Cardiac fibroblast (primary cell): ENCODE measurements around the gene CTNND2.

Experiments used
- DNase-seq, 2 donors: peaks; one replicate each; pipeline versions ENCODE4 v3.0.0 to v3.0.0-alpha.2; 2010; ENCODE audit warnings: low read depth in 2 of 2
- H3K4me3 ChIP-seq, 2 donors: replicated peaks in 1 of 2; 1 replicate in 1 of 2; 2 replicates in 1 of 2; pipeline ENCODE4 v1.5.1; 2011; ENCODE audit warnings: low read depth in 2 of 2, low read length in 2 of 2, mild to moderate bottlenecking in 2 of 2, moderate library complexity in 1 of 2
- TF ChIP-seq, protein P1 (sequence below): IDR thresholded peaks from one replicate; pipeline ENCODE4 v1.5.1; 2011; ENCODE audit warnings: low read depth, mild to moderate bottlenecking, low read length, inconsistent platforms

Gene CTNND2

DNA sequence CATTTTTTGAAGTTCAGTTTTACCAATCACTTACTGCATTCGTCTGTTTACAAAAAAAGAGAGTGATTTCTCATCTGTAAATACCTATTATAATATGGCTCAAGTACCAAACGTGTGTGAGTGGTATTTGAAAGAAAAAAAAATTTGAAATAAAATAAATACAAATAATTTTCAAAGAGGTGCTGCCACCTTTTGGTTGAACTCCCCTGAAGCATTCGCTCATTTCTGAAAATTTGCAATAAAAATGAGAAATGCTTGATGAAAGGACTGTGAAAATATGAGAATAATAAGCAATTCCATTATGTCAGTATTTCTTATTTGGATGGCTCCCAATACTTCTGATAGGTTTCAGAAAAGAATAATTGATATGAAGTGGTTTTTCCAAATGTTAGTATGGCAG, 409.9 kb downstream of the CTNND2 start:
- TF ChIP-seq, protein P1, sequence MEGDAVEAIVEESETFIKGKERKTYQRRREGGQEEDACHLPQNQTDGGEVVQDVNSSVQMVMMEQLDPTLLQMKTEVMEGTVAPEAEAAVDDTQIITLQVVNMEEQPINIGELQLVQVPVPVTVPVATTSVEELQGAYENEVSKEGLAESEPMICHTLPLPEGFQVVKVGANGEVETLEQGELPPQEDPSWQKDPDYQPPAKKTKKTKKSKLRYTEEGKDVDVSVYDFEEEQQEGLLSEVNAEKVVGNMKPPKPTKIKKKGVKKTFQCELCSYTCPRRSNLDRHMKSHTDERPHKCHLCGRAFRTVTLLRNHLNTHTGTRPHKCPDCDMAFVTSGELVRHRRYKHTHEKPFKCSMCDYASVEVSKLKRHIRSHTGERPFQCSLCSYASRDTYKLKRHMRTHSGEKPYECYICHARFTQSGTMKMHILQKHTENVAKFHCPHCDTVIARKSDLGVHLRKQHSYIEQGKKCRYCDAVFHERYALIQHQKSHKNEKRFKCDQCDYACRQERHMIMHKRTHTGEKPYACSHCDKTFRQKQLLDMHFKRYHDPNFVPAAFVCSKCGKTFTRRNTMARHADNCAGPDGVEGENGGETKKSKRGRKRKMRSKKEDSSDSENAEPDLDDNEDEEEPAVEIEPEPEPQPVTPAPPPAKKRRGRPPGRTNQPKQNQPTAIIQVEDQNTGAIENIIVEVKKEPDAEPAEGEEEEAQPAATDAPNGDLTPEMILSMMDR: peak; percentile 5
- DNase-seq: peak; percentile 3 to 9
- no peak overlapping the region for H3K4me3 ChIP-seq

DNA sequence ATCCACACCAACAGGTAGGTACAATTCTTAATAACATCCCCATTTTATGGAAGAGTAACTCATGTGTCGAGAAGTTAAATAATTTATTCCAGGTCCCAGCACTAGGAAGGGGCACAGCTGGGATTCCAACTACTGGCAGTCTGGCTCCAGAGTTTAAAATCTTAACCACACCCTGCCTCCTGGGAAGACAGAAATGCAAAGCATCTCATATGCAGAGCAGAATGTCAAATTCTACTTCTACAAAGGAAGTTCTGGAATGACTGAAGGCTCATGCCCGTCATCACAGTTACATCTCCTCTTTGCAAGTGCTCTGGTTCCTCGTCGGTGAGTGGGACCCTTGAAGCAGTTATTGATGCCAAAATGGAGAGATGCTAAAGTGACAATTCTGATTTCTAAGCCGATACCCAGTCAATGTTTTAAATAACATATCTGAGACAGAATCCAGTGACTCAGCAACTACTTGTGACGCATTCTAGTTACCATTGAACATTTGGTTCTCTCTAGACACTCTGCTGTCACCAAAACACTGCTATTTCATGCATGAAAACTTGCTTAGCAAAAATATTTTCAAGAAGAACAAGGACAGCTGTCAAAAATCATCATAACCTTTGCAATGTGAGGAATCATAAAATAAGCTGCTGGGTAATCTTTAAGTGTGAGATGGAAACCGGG, 412.7 kb downstream of the CTNND2 start:
- H3K4me3 ChIP-seq: no peak overlapping the region
- TF ChIP-seq, protein P1: no peak
- DNase-seq: no peak

DNA sequence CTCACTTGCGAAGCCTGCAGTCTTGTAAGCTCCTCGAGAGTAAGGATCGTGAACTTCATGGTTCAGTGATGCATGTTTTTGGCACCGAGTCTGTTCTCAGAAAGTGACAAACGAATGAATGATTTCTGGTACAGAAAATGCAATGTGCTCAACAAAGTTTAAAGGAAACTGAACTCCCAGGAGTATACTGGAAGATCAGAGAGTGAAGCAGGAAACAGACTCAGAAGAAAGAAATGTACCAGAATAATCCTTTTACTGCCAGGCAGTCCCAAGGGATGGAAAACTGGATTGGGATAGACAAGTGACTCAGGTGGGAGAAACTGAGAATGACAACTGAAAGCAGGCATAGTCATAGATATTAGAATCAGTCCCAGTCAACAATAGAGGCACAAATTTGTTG, 420.6 kb downstream of the CTNND2 start:
- H3K4me3 ChIP-seq: no peak overlapping the region
- no peak for DNase-seq
- TF ChIP-seq, protein P1: no peak

DNA sequence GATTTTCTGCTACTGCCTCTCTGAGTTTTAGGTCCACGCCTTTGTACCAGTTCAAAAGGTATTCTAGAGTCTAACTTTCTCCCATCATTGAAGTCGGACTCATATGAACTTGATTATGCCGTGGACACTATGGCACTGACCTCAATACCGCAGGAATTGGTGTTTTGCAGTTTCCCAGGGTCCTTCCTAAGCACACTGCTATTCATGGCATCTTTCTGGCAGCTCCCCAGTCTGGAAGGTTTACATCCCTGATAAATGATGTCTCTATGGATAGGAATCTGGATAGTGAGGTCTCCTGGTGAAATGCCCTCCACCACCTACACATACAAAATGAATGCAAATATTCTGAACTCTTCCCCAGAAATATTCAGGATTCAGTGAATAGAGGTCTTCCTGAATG, 422.2 kb downstream of the CTNND2 start:
- no peak overlapping the region for H3K4me3 ChIP-seq
- DNase-seq: no peak
- TF ChIP-seq, protein P1: no peak

DNA sequence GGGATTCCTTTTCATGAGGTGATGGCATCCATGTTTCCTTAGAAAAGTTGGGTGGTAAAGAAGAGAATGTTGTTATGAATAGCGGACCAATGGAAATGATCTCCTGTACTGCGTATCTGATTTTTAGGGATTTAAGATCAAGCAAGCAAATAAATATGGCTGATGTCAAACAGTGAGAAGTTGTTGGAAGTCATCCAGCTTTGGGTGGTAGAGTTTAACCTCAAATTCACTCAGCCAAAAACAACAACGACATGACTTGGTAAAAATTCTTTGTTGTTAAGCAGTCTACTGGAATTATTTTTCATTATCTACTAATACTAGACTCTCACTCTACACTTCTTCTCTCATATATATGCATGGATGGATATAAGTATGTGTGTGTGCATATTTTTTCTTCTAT, 426.5 kb downstream of the CTNND2 start:
- no peak for DNase-seq
- H3K4me3 ChIP-seq: no peak overlapping the region
- TF ChIP-seq, protein P1: no peak

DNA sequence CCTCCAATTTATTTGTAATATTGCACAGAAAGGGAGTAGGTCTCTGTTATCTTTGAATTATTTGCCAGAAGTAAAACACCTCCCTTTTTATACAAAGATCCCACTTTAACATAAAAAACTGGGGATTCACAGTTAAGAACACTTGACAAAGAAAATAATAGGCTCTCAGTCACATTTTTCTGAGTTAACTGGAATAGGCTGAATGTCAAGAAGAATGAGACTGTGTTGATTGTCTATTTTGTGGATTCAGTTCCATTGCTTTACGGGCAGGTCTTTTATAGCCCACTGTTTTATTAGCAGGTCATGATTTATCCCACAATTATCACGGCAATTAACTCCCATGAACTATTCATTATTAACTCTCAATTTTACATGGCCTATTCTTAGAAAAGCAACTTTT, 427.4 kb downstream of the CTNND2 start:
- no peak overlapping the region for H3K4me3 ChIP-seq
- no peak for DNase-seq
- TF ChIP-seq, protein P1: no peak

DNA sequence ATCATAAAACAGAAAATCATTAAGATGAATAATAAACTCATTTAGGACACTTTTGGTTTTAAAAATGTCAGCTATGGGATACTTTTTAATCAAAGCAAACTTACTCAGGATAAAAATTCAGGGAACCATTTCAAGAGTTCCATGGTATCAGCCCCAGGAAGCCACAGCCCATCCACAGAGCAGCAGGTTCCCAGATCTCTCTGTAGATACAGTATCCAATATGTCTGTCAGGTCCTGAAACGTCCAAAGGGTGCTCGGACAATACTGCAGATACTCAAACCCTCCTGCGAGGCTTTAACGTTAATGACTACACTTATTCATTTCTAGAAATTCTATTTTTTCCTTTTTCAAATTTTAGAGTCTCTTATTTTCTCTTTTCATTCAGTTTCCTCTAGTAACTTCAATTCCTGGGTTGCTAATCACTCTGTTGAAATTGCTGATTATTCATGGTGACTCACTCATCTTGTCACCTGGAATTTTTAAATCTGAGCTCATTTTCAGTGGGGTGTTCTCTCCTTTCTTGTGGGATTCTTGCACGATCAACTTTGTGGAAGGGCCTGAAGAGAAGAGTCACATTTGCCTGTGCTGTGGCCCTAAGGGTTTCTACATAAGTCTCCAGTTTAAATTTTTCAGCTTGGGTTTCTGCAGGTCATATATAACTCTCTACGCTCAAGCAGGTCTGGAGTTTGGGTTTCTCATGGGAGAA, 435.8 kb downstream of the CTNND2 start:
- H3K4me3 ChIP-seq: no peak overlapping the region
- TF ChIP-seq, protein P1: no peak
- DNase-seq: no peak
